ENCODE results near the gene PHKA2.
"Not testable (repeated sequence)": the region's sequence is repeated elsewhere in the genome, so short reads cannot be mapped to it uniquely, and the experiment has no call there.

Gene PHKA2

DNA sequence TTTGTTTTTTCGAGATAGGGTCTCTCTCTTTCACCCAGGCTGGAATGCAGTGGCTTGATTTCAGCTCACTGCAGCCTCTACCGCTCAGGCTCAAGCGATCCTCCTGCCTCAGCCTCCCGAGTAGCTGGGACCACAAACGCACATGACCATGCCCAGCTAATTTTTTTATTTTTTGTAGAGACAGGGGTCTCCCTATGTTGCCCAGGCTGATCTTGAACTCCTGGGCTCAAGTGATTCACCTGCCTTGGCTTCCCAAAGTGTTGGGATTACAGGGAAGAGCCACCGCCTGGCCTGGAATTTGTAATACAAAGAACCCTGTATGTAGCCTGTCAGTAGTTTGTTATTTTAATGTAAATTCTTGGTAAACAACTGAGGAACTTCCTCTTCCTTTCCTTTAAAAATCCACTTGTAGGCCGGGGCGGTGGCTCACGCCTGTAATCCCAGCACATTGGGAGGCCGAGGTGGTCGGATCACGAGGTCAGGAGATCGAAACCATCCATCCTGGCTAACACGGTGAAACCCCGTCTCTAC is 119.5 kb downstream of the PHKA2 start:
- DNase-seq = no peak

DNA sequence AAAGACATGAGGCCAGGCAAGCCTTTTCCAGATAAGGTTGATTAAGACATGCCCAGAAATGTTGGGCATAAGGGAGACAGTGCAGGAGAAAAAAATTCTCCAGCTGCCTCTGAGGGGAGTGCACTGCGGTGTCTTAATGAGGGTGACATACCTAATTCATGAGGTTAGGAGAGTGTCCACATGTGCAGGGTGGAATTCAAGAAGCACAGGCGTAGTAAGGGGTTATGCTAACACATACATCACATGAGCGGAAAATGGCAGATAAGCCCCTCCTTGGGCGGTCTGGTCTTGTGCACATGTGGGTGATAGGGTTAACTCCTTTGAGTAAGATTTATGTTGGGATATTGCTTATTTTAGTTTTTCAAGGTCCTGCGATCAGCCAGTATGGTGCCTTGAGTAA is 122.4 kb downstream of the PHKA2 start:
- no peak for DNase-seq

DNA sequence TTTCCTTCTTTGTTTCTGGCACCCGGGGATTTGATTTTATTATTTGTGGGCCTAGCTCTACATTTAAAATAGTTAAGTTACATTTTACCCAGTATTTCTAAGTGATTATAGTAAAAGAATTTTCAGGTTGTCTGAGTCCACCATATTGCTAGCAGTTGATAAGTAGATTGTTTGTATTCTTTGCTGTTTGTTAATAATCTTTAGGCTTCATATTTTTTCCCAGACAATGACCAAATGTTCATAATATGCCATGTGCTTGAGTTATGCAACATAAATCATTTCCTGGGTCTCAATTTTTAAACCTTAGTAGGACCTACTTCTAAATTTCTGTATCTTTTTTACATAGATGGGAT is 127.3 kb downstream of the PHKA2 start:
- DNase-seq = no peak

DNA sequence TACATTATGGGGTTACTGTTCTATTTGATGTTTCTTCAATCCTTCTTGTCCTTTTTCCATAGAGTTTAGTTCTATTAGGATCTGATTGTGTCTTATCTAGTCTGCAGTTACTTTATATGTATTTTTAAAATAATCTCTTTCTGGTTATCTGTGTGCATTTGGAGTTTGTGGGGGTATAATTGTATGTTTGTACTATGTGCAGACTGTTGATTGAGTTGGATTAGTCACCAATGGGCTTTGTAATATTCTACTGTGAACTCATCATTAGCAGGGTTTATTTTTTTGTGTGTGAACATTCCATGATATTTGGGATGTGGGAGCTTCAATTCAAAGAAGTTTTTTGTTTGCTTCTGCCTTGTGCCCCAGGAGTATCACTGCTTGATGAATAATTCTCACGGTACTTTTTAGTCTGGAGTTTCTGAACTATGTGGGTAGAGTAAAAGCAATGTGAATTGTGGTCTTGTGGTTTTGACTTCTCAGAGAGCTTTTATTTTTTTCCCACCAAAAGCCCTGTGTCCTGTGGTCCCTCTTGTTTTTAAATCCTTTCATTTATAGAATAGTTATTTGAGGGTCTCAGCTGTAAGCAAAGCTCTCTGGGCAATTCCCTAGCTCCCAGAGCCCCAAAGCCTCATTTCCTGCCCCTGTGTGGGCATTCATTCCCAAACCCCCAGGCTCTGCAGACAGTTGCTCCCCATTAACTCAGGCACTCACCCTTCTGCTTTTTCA is 127.8 kb downstream of the PHKA2 start:
- peak; percentile 58 for DNase-seq

DNA sequence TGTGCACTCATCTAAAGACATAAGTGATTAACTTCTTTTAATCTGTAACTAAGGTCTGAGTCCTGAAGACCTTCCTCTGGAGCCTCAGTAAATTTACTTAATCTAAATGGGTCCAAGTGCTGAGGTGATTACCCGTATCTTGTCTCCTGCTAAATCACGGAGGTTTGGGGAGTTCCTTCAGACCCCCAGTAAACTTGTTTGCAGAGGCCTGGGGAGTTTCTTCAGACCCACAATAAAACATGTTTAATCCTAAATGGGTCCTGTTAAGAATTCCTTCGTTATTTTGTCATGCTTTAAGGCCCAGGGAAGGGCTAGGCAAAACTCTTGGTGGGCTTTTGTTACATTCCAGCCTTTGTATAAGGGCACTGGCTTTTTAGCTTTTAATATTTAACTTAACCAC is 136.0 kb downstream of the PHKA2 start:
- DNase-seq = not testable (repeated sequence)

Measured in fibroblast of skin of abdomen (primary cell).